IPS-20b (cell line): ENCODE data around the gene ATF3.
A peak's percentile ranks its signal among the peaks of the same experiment; 100 is the strongest.

Experiments
- H3K27ac ChIP-seq: one replicate; pipeline ENCODE4 v1.5.1; 2013; ENCODE audit warnings: low read length
- H3K27me3 ChIP-seq: 2 replicates; pipeline ENCODE4 v1.6.1; 2013; ENCODE audit warnings: mild to moderate bottlenecking, low read length, inconsistent platforms; ENCODE audit not compliant: insufficient read depth
- H3K36me3 ChIP-seq: 2 replicates; pipeline ENCODE4 v1.6.1; 2013; ENCODE audit warnings: low read depth, mild to moderate bottlenecking, inconsistent platforms, low read length, moderate library complexity; ENCODE audit not compliant: insufficient read depth
- H3K4me1 ChIP-seq: 2 replicates; pipeline ENCODE4 v1.6.1; 2013; ENCODE audit warnings: mild to moderate bottlenecking, control low read depth, inconsistent platforms, low read length, moderate library complexity; ENCODE audit not compliant: insufficient read depth
- H3K4me3 ChIP-seq: 2 replicates; pipeline ENCODE4 v1.5.1; 2013; ENCODE audit warnings: mild to moderate bottlenecking, low read length, inconsistent platforms
- H3K9ac ChIP-seq: 2 replicates; pipeline ENCODE4 v1.6.1; 2013; ENCODE audit warnings: low read depth, mild to moderate bottlenecking, inconsistent platforms, low read length, moderate library complexity
- H3K9me3 ChIP-seq: 2 replicates; pipeline ENCODE4 v1.6.1; 2013; ENCODE audit warnings: mild to moderate bottlenecking, low read depth, low read length, inconsistent platforms; ENCODE audit not compliant: insufficient read depth

The ATF3 gene

GRCh38 chr1:212601524-212601923, 7.0 kb upstream of the ATF3 start:
- H3K36me3 ChIP-seq, result no peaks in the 10 kb centered on the region
- no peaks in the 10 kb centered on the region for H3K9me3 ChIP-seq
- H3K27me3 ChIP-seq, result peaks cover 43% of the 10 kb centered on the region
- H3K9ac ChIP-seq, result no peak overlapping the region
- H3K27ac ChIP-seq, result no peak overlapping the region
- H3K4me3 ChIP-seq, result no peak overlapping the region
- peaks cover 19% of the 10 kb centered on the region for H3K4me1 ChIP-seq

- Histone ChIP-seq H3K4me3 (peak overlapping the region; percentile 90), H3K9ac (no peak overlapping the region; the same call in 1 of the 2 replicates)
These were observed 2.8 kb upstream of the ATF3 start for GRCh38 chr1:212605441-212606394.

GRCh38 chr1:212606395-212607205, 2.0 kb upstream of the ATF3 start:
- peaks cover 31% of the 10 kb centered on the region for H3K4me1 ChIP-seq
- no peaks in the 10 kb centered on the region for H3K9me3 ChIP-seq
- peaks cover 76% of the 10 kb centered on the region for H3K27me3 ChIP-seq
- H3K9ac ChIP-seq, result peak overlapping the region; percentile 82; the same call in 1 of the 2 replicates
- H3K4me3 ChIP-seq, result peak overlapping the region; percentile 90
- H3K27ac ChIP-seq, result no peak overlapping the region
- no peaks in the 10 kb centered on the region for H3K36me3 ChIP-seq

More at GRCh38 chr1:212605441-212606394, 2.8 kb upstream of the ATF3 start:
- H3K9me3 ChIP-seq, result no peaks in the 10 kb centered on the region
- H3K4me1 ChIP-seq, result peaks cover 22% of the 10 kb centered on the region
- H3K27ac ChIP-seq, result no peak overlapping the region
- H3K36me3 ChIP-seq, result no peaks in the 10 kb centered on the region
- H3K27me3 ChIP-seq, result peaks cover 72% of the 10 kb centered on the region

GRCh38 chr1:212607206-212607912, 1.2 kb upstream of the ATF3 start:
- Histone ChIP-seq H3K36me3 (no peaks in the 10 kb centered on the region), H3K4me1 (peaks cover 38% of the 10 kb centered on the region), H3K27ac (no peak overlapping the region), H3K4me3 (peak overlapping the region; percentile 90), H3K9ac (peak overlapping the region; percentile 82; the same call in 1 of the 2 replicates), H3K27me3 (peaks cover 75% of the 10 kb centered on the region), H3K9me3 (no peaks in the 10 kb centered on the region)

GRCh38 chr1:212607913-212608391, 609 bp upstream of the ATF3 start:
- Histone ChIP-seq H3K9ac (peak overlapping the region; percentile 82; the same call in 1 of the 2 replicates), H3K9me3 (no peaks in the 10 kb centered on the region), H3K36me3 (no peaks in the 10 kb centered on the region), H3K4me3 (peak overlapping the region; percentile 90), H3K4me1 (peaks cover 44% of the 10 kb centered on the region), H3K27ac (no peak overlapping the region), H3K27me3 (peaks cover 72% of the 10 kb centered on the region)

- Histone ChIP-seq H3K27ac (no peak overlapping the region), H3K4me1 (peaks cover 53% of the 10 kb centered on the region), H3K27me3 (peaks cover 62% of the 10 kb centered on the region), H3K9me3 (no peaks in the 10 kb centered on the region), H3K9ac (peak overlapping the region; percentile 87), H3K36me3 (no peaks in the 10 kb centered on the region), H3K4me3 (peak overlapping the region; percentile 90)
These were observed 569 bp downstream of the ATF3 start for GRCh38 chr1:212608959-212609700.

GRCh38 chr1:212609701-212610574, 1.4 kb downstream of the ATF3 start:
- H3K9ac ChIP-seq, result peak overlapping the region; percentile 81
- no peaks in the 10 kb centered on the region for H3K9me3 ChIP-seq
- H3K27me3 ChIP-seq, result peaks cover 54% of the 10 kb centered on the region
- H3K36me3 ChIP-seq, result peaks cover 2% of the 10 kb centered on the region; the same call in 1 of the 2 replicates
- H3K27ac ChIP-seq, result no peak overlapping the region
- peaks cover 53% of the 10 kb centered on the region for H3K4me1 ChIP-seq
- H3K4me3 ChIP-seq, result peak overlapping the region; percentile 90

GRCh38 chr1:212610575-212610967, 2.0 kb downstream of the ATF3 start:
- Histone ChIP-seq H3K27ac (no peak overlapping the region), H3K9me3 (no peaks in the 10 kb centered on the region), H3K4me3 (peak overlapping the region; percentile 90; the same call in 1 of the 2 replicates), H3K27me3 (peaks cover 48% of the 10 kb centered on the region), H3K36me3 (peaks cover 9% of the 10 kb centered on the region; the same call in 1 of the 2 replicates), H3K4me1 (peaks cover 47% of the 10 kb centered on the region), H3K9ac (peak overlapping the region; percentile 81; the same call in 1 of the 2 replicates)

- Histone ChIP-seq H3K4me1 (peaks cover 40% of the 10 kb centered on the region), H3K27me3 (peaks cover 41% of the 10 kb centered on the region), H3K36me3 (peaks cover 15% of the 10 kb centered on the region; the same call in 1 of the 2 replicates), H3K9me3 (no peaks in the 10 kb centered on the region), H3K4me3 (peak overlapping the region; percentile 90), H3K9ac (peak overlapping the region; percentile 36; the same call in 1 of the 2 replicates), H3K27ac (no peak overlapping the region)
These were observed 2.7 kb downstream of the ATF3 start for GRCh38 chr1:212611000-212611948.
